ENCODE results near the gene SHB. TPM values are rescaled to one million over a fixed set of nuclear protein-coding genes. Genes with fewer than 3 reads are reported as not detected.

SHB gene
- total and polyA plus RNA-seq, 2 of the 13 experiments (the other 11 are each of a cell fraction or from before 2014, with no cell fraction given), result 19.4 to 20.7 TPM

DNA sequence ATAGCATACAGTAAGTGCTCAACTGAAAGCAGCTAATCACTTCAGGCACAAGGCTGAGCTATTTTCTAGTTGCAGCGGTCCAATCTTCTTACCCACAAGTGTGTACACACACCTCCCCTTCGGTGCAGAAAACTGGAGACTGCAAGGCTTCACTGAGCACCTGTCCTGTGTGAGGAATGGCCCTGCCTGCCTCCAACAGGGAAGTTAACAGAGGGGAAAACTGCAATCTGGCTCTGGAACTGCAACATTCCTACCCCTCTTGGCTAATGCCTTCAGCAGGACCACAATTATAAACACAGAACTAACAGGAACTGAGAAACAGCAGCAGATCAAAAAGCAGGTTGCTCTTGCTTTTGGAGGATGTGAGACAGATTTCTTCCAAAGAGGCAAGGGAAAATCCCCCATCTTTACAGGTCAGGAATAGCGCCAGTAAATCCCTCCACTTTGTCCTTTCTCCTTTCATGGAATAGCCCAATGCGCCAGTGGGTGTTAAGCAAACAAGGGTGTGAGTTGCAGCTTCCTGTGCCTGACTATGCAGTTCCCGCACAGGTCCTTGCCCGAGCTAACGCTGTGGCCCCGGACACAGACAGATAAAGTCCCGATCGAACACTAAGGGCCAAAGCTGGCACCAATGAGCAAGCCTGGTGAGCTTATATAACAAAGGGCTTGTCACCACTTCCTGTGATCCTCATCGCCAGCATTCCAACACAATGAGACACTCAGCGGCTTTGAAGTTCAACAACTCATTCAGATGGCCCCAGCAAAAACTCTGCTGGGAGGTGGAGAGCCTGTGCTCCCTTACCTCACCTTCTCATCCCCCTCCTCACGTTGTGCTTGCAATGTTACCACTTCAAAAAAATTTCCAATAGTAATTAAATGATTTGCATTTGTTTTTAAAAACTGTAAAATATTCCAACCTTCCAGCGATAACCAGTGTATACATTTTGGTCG is 21.5 kb downstream of the SHB start (continued):
- TF ChIP-seq ZFP36L2 (CRISPR knock-in tag; IDR thresholded peaks at IDR 0.05) (no peak), SNAI1 (CRISPR knock-in tag; IDR thresholded peaks at IDR 0.05; ENCODE audit: borderline replicate concordance) (no peak), ZBTB20 (CRISPR knock-in tag; IDR thresholded peaks at IDR 0.05; ENCODE audit: borderline replicate concordance, low read depth) (peak; percentile 84; the same call in 1 of the 2 replicates), YY1 (IDR thresholded peaks at IDR 0.05; ENCODE audit: insufficient read depth, insufficient replicate concordance, low read depth, low read length) (peak; percentile 58), ZNF546 (CRISPR knock-in tag; conservative IDR thresholded peaks at IDR 0.05) (peak; percentile 74; the same call in 1 of the 2 replicates), MAFK (conservative IDR thresholded peaks at IDR 0.05 in 1 of 2, IDR thresholded peaks at IDR 0.05 in 1 of 2; ENCODE audit: low read length in 2 of 2) (peak; percentile 38 to 50; a peak in 3 of 4 replicates), NFIC (IDR thresholded peaks at IDR 0.05; ENCODE audit: low read length) (peak; percentile 81), ZNF383 (CRISPR knock-in tag; IDR thresholded peaks at IDR 0.05; ENCODE audit: borderline replicate concordance) (0 out of 2 replicates have a peak, but pooled peaks have one; percentile 17), SRSF4 (IDR thresholded peaks at IDR 0.05; ENCODE audit: low read depth, low read length, poor library complexity, severe bottlenecking) (no peak), RBM22 (optimal IDR thresholded peaks at IDR 0.05; ENCODE audit: low read length) (peak; percentile 66), NONO (IDR thresholded peaks at IDR 0.05) (no peak), NONO (CRISPR knock-in tag; conservative IDR thresholded peaks at IDR 0.05) (peak; percentile 8; the same call in 1 of the 2 replicates), ZNF614 (CRISPR knock-in tag; IDR thresholded peaks at IDR 0.05; ENCODE audit: borderline replicate concordance) (peak; percentile 72), ZNF740 (CRISPR knock-in tag; IDR thresholded peaks at IDR 0.05) (peak; percentile 64; the same call in 1 of the 2 replicates), CSRNP1 (CRISPR knock-in tag; IDR thresholded peaks at IDR 0.05) (0 out of 2 replicates have a peak, but pooled peaks have one; percentile 12), ZNF629 (CRISPR knock-in tag; conservative IDR thresholded peaks at IDR 0.05) (peak; percentile 56), ZMAT5 (CRISPR knock-in tag; IDR thresholded peaks at IDR 0.05; ENCODE audit: borderline replicate concordance, low read depth) (no peak), ZNF609 (CRISPR knock-in tag; IDR thresholded peaks at IDR 0.05; ENCODE audit: borderline replicate concordance) (peak; percentile 86), FOXJ3 (CRISPR knock-in tag; IDR thresholded peaks at IDR 0.05; ENCODE audit: borderline replicate concordance) (peak; percentile 78; the same call in 1 of the 2 replicates)

Measured in HepG2 (cell line).